Measurements from ENCODE around the gene CDCP1.

Gene CDCP1, protein sequence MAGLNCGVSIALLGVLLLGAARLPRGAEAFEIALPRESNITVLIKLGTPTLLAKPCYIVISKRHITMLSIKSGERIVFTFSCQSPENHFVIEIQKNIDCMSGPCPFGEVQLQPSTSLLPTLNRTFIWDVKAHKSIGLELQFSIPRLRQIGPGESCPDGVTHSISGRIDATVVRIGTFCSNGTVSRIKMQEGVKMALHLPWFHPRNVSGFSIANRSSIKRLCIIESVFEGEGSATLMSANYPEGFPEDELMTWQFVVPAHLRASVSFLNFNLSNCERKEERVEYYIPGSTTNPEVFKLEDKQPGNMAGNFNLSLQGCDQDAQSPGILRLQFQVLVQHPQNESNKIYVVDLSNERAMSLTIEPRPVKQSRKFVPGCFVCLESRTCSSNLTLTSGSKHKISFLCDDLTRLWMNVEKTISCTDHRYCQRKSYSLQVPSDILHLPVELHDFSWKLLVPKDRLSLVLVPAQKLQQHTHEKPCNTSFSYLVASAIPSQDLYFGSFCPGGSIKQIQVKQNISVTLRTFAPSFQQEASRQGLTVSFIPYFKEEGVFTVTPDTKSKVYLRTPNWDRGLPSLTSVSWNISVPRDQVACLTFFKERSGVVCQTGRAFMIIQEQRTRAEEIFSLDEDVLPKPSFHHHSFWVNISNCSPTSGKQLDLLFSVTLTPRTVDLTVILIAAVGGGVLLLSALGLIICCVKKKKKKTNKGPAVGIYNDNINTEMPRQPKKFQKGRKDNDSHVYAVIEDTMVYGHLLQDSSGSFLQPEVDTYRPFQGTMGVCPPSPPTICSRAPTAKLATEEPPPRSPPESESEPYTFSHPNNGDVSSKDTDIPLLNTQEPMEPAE

DNA sequence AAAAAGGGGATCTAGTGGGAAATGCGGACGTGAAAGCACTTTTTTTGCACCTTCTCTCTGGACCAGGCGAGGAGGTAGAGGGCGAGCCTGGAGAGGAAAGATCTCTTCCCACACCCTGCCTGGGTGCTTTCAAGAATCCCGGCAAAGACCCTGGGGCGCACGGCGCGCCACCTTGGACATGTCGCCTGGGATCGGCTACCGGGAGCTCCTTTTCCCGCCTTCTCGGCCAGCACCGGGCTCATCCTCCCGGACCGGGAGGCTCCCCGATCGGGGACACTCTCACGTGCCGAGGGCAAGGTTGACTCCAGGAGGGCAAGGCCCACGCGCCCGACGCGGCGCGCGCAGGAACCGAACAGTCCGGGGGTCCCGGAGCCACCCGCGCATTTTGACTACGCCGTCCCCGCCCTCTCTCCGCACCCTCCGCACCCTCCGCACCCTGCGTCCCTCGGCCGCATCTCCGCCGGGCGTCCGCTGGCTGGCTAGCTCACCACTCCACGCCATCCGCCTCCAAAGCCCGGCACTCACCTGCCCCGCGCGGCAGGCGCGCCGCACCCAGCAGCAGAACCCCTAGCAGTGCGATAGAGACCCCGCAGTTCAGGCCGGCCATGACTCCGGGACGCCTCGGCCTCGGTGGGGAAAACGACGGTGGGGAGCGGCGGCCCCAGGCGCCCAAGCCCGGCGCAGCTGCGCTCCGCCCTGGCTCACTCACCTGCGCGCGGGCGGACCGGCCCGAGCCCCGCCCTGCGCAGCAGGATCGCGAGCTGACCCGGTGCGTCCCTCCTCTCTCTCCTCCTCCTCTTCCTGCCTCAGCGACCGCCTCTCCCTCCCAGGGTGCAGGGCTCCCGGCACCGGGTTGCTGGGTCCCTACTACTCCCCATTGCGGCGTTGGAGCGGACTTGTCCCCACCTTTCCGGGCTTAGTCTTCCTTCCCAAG lies at the start of gene CDCP1:
Gene CDCP1 (minus strand): TSS at position 698 of the 934 bp plus-strand sequence. CDS start 91 bp downstream, at position 607.
- no peaks in the 10 kb centered on the region for H3K9me2 ChIP-seq (ENCODE audit: low read depth, low read length)
- H3K9me3 ChIP-seq (ENCODE audit: low read length), result peaks cover 3% of the 10 kb centered on the region; the same call in 1 of the 2 replicates
- no peaks in the 10 kb centered on the region for H3K79me2 ChIP-seq (ENCODE audit: insufficient read depth, low read length)
- no peaks in the 10 kb centered on the region for H3K4me1 ChIP-seq (ENCODE audit: insufficient read depth, low read length, severe bottlenecking)
- H2AFZ ChIP-seq (ENCODE audit: low read length), result no peak within 1 kb of the TSS
- no peaks in the 10 kb centered on the region for H3F3A ChIP-seq (ENCODE audit: insufficient read depth, low read length)
- no peaks in the 10 kb centered on the region for H4K20me1 ChIP-seq (ENCODE audit: insufficient read depth, low read length)
- no peaks in the 10 kb centered on the region for H3K27me3 ChIP-seq (ENCODE audit: insufficient read depth, low read length)
- no peak within 1 kb of the TSS for H3K9ac ChIP-seq (ENCODE audit: low read length)
- TF ChIP-seq, protein P1, sequence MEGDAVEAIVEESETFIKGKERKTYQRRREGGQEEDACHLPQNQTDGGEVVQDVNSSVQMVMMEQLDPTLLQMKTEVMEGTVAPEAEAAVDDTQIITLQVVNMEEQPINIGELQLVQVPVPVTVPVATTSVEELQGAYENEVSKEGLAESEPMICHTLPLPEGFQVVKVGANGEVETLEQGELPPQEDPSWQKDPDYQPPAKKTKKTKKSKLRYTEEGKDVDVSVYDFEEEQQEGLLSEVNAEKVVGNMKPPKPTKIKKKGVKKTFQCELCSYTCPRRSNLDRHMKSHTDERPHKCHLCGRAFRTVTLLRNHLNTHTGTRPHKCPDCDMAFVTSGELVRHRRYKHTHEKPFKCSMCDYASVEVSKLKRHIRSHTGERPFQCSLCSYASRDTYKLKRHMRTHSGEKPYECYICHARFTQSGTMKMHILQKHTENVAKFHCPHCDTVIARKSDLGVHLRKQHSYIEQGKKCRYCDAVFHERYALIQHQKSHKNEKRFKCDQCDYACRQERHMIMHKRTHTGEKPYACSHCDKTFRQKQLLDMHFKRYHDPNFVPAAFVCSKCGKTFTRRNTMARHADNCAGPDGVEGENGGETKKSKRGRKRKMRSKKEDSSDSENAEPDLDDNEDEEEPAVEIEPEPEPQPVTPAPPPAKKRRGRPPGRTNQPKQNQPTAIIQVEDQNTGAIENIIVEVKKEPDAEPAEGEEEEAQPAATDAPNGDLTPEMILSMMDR (IDR thresholded peaks at IDR 0.05; ENCODE audit: low read length), result no peak
- TF ChIP-seq EZH2 (IDR thresholded peaks at IDR 0.05; ENCODE audit: borderline replicate concordance, low read length), result no peak
- no peaks in the 10 kb centered on the region for H3K36me3 ChIP-seq (ENCODE audit: insufficient read depth, low read length)
- no peak within 1 kb of the TSS for H3K4me3 ChIP-seq (ENCODE audit: low read depth, low read length, poor library complexity, severe bottlenecking)
- no peak within 1 kb of the TSS for H3K27ac ChIP-seq (ENCODE audit: low read depth, low read length, poor library complexity, severe bottlenecking)
- H3K4me2 ChIP-seq (ENCODE audit: low read length), result no peak within 1 kb of the TSS

DNA sequence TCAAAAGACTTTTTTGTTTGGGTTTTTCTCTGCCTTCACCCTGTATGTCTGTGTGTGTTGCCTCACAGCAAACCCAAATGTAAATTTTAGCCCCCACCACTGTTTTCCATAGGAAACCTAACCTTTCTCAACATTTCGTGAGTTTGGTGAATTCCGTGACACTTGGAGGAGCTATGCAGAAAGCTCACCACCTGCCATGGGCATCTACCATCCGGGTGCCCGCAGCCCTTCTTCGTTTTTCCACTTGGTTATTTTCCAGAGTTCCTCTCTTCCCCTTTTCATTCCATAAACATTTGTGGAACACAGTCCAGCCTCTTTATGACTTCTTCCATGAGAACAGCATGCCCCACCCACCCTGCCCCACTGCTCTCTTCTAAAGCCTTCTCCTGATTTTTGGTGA lies 48.6 kb upstream of the CDCP1 start:
- Histone ChIP-seq H3K36me3 (ENCODE audit: insufficient read depth, low read length) (no peaks in the 10 kb centered on the region), H3K4me2 (ENCODE audit: low read length) (no peak overlapping the region), H3K4me1 (ENCODE audit: insufficient read depth, low read length, severe bottlenecking) (no peaks in the 10 kb centered on the region), H3K4me3 (ENCODE audit: low read depth, low read length, poor library complexity, severe bottlenecking) (no peak overlapping the region), H2AFZ (ENCODE audit: low read length) (no peak overlapping the region), H4K20me1 (ENCODE audit: insufficient read depth, low read length) (no peaks in the 10 kb centered on the region), H3K27me3 (ENCODE audit: insufficient read depth, low read length) (no peaks in the 10 kb centered on the region), H3K27ac (ENCODE audit: low read depth, low read length, poor library complexity, severe bottlenecking) (no peak overlapping the region), H3K79me2 (ENCODE audit: insufficient read depth, low read length) (no peaks in the 10 kb centered on the region), H3K9me2 (ENCODE audit: low read depth, low read length) (no peaks in the 10 kb centered on the region), H3K9me3 (ENCODE audit: low read length) (no peaks in the 10 kb centered on the region), H3K9ac (ENCODE audit: low read length) (no peak overlapping the region), H3F3A (ENCODE audit: insufficient read depth, low read length) (no peaks in the 10 kb centered on the region)
- TF ChIP-seq EZH2 (IDR thresholded peaks at IDR 0.05; ENCODE audit: borderline replicate concordance, low read length), result no peak
- TF ChIP-seq, protein P1 (IDR thresholded peaks at IDR 0.05; ENCODE audit: low read length), result no peak

DNA sequence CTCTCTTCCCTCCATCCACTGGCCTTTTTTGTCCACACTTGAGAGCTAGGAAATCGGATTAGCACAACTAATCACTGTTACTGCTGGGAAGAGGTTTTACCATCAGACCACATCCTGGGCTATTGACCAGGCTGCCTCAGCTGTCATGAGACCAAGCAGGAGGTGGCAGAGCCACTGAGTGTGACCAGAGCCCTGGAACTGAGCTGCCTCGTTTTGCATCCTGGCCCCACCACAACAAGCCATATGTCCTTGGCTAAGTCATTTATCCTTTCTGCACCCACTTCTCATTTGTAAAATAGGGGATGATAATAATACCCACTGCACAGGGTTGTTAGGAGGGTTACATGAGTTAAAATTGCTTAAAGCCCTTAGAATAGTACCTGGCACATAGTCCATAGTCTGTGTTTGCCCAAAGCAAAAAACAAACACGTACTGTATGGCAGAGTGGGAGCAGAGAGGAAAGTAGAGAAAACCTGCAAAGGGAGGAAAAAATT lies 45.8 kb upstream of the CDCP1 start:
- Histone ChIP-seq H3K9me2 (ENCODE audit: low read depth, low read length) (no peaks in the 10 kb centered on the region), H3K4me3 (ENCODE audit: low read depth, low read length, poor library complexity, severe bottlenecking) (no peak overlapping the region), H3K9me3 (ENCODE audit: low read length) (no peaks in the 10 kb centered on the region), H3K36me3 (ENCODE audit: insufficient read depth, low read length) (no peaks in the 10 kb centered on the region), H3K27ac (ENCODE audit: low read depth, low read length, poor library complexity, severe bottlenecking) (no peak overlapping the region), H4K20me1 (ENCODE audit: insufficient read depth, low read length) (no peaks in the 10 kb centered on the region), H3K4me1 (ENCODE audit: insufficient read depth, low read length, severe bottlenecking) (no peaks in the 10 kb centered on the region), H3K4me2 (ENCODE audit: low read length) (no peak overlapping the region), H3K27me3 (ENCODE audit: insufficient read depth, low read length) (no peaks in the 10 kb centered on the region), H2AFZ (ENCODE audit: low read length) (no peak overlapping the region), H3K79me2 (ENCODE audit: insufficient read depth, low read length) (no peaks in the 10 kb centered on the region), H3F3A (ENCODE audit: insufficient read depth, low read length) (no peaks in the 10 kb centered on the region), H3K9ac (ENCODE audit: low read length) (no peak overlapping the region)
- TF ChIP-seq, protein P1 (IDR thresholded peaks at IDR 0.05; ENCODE audit: low read length), result no peak
- no peak for TF ChIP-seq EZH2 (IDR thresholded peaks at IDR 0.05; ENCODE audit: borderline replicate concordance, low read length)
